WTC11 (cell line): Measurements from ENCODE around the gene ATF1. TPM values are rescaled to one million over a fixed set of nuclear protein-coding genes. Genes with fewer than 3 reads are reported as not detected.
A peak's percentile ranks its signal among the peaks of the same experiment; 100 is the strongest.

Experiments
- ATAC-seq: fragments of 200-7000 bp; cut with Tn5 transposase; 2 replicates; pipeline ENCODE4 v1.10.0; 2021; ENCODE audit warnings: mild to moderate bottlenecking, moderate library complexity
- CTCF ChIA-PET: fragments of 300-600 bp; sonication (Branson Sonifier 250); formaldehyde crosslinking; loops from one replicate; lab custom pipeline; 2021; ENCODE audit warnings: antibody characterized with exemption; lab: Charles Lee
- POLR2A ChIA-PET: fragments of 350-600 bp; sonication (Branson Sonifier 250); formaldehyde crosslinking; loops from one replicate; lab custom pipeline; 2021; ENCODE audit warnings: antibody characterized with exemption; lab: Charles Lee
- DNase-seq: peaks from one replicate; pipeline ENCODE4 v3.0.0; 2021; ENCODE audit warnings: low spot score
- H3K27ac Mint-ChIP-seq: 2 replicates; pipeline ENCODE4 v1.8.0; 2021; ENCODE audit warnings: mixed read lengths
- H3K27me3 Mint-ChIP-seq: 2 replicates; pipeline ENCODE4 v1.8.0; 2021; ENCODE audit warnings: low read depth, mild to moderate bottlenecking, moderate library complexity, mixed read lengths
- H3K36me3 Mint-ChIP-seq: 2 replicates; pipeline ENCODE4 v1.8.0; 2021; ENCODE audit warnings: mixed read lengths
- H3K4me1 Mint-ChIP-seq: 2 replicates; pipeline ENCODE4 v1.8.0; 2022; ENCODE audit warnings: mixed read lengths
- H3K4me3 Mint-ChIP-seq: 2 replicates; pipeline ENCODE4 v1.8.0; 2021; ENCODE audit warnings: mild to moderate bottlenecking, moderate library complexity, mixed read lengths
- H3K9me3 Mint-ChIP-seq: 2 replicates; pipeline ENCODE4 v1.8.0; 2021; ENCODE audit warnings: mixed read lengths
- CREB1 ChIP-seq: sonication (generic); formaldehyde crosslinking; IDR thresholded peaks from 2 replicates; pipeline ENCODE4 v1.8.0; 2023; ENCODE audit warnings: mild to moderate bottlenecking, missing genetic modification reagents
- CTCF ChIP-seq: fragments of 200-600 bp; IDR thresholded peaks from 2 replicates; pipeline ENCODE4 v1.8.0; 2022; ENCODE audit warnings: antibody characterized with exemption
- ELF4 ChIP-seq: sonication (generic); formaldehyde crosslinking; IDR thresholded peaks from 2 replicates; pipeline ENCODE4 v1.8.1; 2022; ENCODE audit warnings: low read depth, mild to moderate bottlenecking, moderate library complexity, missing genetic modification reagents
- EMX1 ChIP-seq: fragments of 250-450 bp; sonication (Bioruptor Pico); IDR thresholded peaks from 2 replicates; pipeline ENCODE4 v1.8.0; 2021; ENCODE audit warnings: mild to moderate bottlenecking
- FOXP1 ChIP-seq: sonication (generic); formaldehyde crosslinking; IDR thresholded peaks from 2 replicates; pipeline ENCODE4 v1.8.0; 2022; ENCODE audit warnings: missing genetic modification reagents, mild to moderate bottlenecking, moderate library complexity, borderline replicate concordance
- GRHL2 ChIP-seq: fragments of 250-450 bp; sonication (Bioruptor Pico); IDR thresholded peaks from 2 replicates; pipeline ENCODE4 v1.8.0; 2022; ENCODE audit warnings: mild to moderate bottlenecking, moderate library complexity; ENCODE audit not compliant: insufficient replicate concordance, severe bottlenecking
- GTF2I ChIP-seq: fragments of 250-450 bp; sonication (Bioruptor Pico); conservative IDR thresholded peaks from 2 replicates; pipeline ENCODE4 v1.4.0; 2021; ENCODE audit warnings: mild to moderate bottlenecking
- HMGA2 ChIP-seq: fragments of 250-450 bp; sonication (Bioruptor Pico); IDR thresholded peaks from 2 replicates; pipeline ENCODE4 v1.4.0; 2021; ENCODE audit warnings: mild to moderate bottlenecking, moderate library complexity
- NFATC4 ChIP-seq: fragments of 250-450 bp; sonication (Bioruptor Pico); IDR thresholded peaks from 2 replicates; pipeline ENCODE4 v1.9.0; 2021; ENCODE audit warnings: mild to moderate bottlenecking
- RORB ChIP-seq: fragments of 250-450 bp; sonication (Bioruptor Pico); IDR thresholded peaks from 2 replicates; pipeline ENCODE4 v1.9.0; 2021; ENCODE audit warnings: mild to moderate bottlenecking
- SMAD4 ChIP-seq: sonication (generic); formaldehyde crosslinking; IDR thresholded peaks from 2 replicates; pipeline ENCODE4 v1.8.0; 2022; ENCODE audit warnings: mild to moderate bottlenecking, missing genetic modification reagents
- SOX15 ChIP-seq: fragments of 250-450 bp; sonication (Bioruptor Pico); IDR thresholded peaks from 2 replicates; pipeline ENCODE4 v1.9.0; 2021; ENCODE audit warnings: mild to moderate bottlenecking
- TCF7 ChIP-seq: sonication (generic); formaldehyde crosslinking; IDR thresholded peaks from 2 replicates; pipeline ENCODE4 v1.8.0; 2022; ENCODE audit warnings: mild to moderate bottlenecking, low read depth, missing genetic modification reagents, moderate library complexity
- ZNF121 ChIP-seq: sonication (generic); formaldehyde crosslinking; IDR thresholded peaks from 2 replicates; pipeline ENCODE4 v1.8.0; 2023; ENCODE audit warnings: missing genetic modification reagents
- ZNF138 ChIP-seq: sonication (generic); formaldehyde crosslinking; conservative IDR thresholded peaks from 2 replicates; pipeline ENCODE4 v1.8.1; 2022; ENCODE audit warnings: mild to moderate bottlenecking, moderate library complexity, missing genetic modification reagents
- ZNF219 ChIP-seq: sonication (generic); formaldehyde crosslinking; IDR thresholded peaks from 2 replicates; pipeline ENCODE4 v1.8.0; 2023; ENCODE audit warnings: missing genetic modification reagents, mild to moderate bottlenecking, borderline replicate concordance
- ZNF232 ChIP-seq: sonication (generic); formaldehyde crosslinking; IDR thresholded peaks from 2 replicates; pipeline ENCODE4 v1.8.0; 2022; ENCODE audit warnings: mild to moderate bottlenecking, missing genetic modification reagents
- ZNF281 ChIP-seq: sonication (generic); formaldehyde crosslinking; IDR thresholded peaks from 2 replicates; pipeline ENCODE4 v1.8.0; 2023; ENCODE audit warnings: mild to moderate bottlenecking, missing genetic modification reagents
- ZNF416 ChIP-seq: fragments of 250-450 bp; sonication (Bioruptor Pico); IDR thresholded peaks from 2 replicates; pipeline ENCODE4 v1.9.0; 2021; ENCODE audit warnings: mild to moderate bottlenecking, inconsistent platforms
- ZNF512 ChIP-seq: sonication (generic); formaldehyde crosslinking; IDR thresholded peaks from 2 replicates; pipeline ENCODE4 v1.8.1; 2022; ENCODE audit warnings: missing genetic modification reagents, borderline replicate concordance
- total RNA-seq: library from RNA; stranded (reverse); gene quantifications from 3 replicates; pipeline ENCODE4 v1.2.3, GENCODE V29; 2021
- TF ChIP-seq, protein P1 (sequence below): fragments of 250-450 bp; sonication (Bioruptor Pico); IDR thresholded peaks from 2 replicates; pipeline ENCODE4 v1.8.0; 2021; ENCODE audit warnings: mild to moderate bottlenecking
- TF ChIP-seq, protein P2 (sequence below): sonication (generic); formaldehyde crosslinking; IDR thresholded peaks from 2 replicates; pipeline ENCODE4 v1.8.1; 2023; ENCODE audit warnings: mild to moderate bottlenecking, missing genetic modification reagents, moderate library complexity
- TF ChIP-seq, protein P3 (sequence below): fragments of 250-450 bp; sonication (Bioruptor Pico); conservative IDR thresholded peaks from 2 replicates; pipeline ENCODE4 v1.9.0; 2021; ENCODE audit warnings: mild to moderate bottlenecking
- TF ChIP-seq, protein P4 (sequence below): sonication (generic); formaldehyde crosslinking; IDR thresholded peaks from 2 replicates; pipeline ENCODE4 v1.8.0; 2022; ENCODE audit warnings: mild to moderate bottlenecking, missing genetic modification reagents

The ATF1 gene
- total RNA-seq, 1 experiment from 2014 or later: 34.8 TPM

- no peak for TF ChIP-seq RORB
- TF ChIP-seq, protein P1, sequence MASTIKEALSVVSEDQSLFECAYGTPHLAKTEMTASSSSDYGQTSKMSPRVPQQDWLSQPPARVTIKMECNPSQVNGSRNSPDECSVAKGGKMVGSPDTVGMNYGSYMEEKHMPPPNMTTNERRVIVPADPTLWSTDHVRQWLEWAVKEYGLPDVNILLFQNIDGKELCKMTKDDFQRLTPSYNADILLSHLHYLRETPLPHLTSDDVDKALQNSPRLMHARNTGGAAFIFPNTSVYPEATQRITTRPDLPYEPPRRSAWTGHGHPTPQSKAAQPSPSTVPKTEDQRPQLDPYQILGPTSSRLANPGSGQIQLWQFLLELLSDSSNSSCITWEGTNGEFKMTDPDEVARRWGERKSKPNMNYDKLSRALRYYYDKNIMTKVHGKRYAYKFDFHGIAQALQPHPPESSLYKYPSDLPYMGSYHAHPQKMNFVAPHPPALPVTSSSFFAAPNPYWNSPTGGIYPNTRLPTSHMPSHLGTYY (CRISPR knock-in tag): no peak
Measured at GRCh38 chr12:50753232-50753769, 10.6 kb upstream of the ATF1 start (continued).

DNA sequence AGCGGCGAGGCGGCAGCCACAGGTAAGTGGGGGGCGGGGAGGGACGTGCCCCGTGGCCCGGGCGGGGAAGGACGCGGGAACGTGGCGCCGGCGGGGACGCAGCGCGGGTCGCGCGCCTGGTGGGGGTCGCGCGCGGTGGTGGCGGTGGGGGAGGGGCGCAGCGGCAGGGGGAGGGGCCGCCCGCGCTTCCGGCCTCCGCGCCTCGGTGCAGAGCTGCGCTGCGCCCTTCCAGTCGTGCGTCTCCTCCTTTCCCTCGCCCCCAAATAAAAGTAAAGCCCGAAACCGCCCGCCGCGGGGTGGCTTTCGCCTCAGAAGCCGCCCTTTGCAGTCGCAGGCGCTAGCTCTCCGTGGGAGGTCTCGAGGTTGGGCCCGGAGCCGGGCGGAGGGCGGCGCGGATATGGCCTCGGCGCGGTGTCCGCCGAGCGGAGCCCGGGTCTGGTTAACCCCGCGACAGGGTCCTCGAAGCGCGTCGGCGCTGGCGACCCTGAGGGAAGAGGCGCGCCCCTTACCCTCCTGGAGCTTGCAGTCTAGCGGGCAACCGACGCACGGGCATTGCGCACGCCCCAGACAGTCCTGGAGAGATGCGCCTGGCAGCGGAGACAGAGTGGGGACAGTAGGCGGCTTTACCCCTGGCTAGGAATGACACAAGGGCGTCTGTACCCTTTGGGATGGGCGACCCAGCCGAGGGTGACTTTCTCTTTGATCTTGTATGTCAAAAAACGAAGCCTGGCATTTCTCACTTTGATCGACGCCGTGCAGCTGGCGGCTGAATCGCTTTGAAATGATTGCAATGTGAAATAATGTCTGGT, 589 bp downstream of the ATF1 start:
- H3K36me3 Mint-ChIP-seq: peaks cover 4% of the 10 kb centered on the region
- H3K9me3 Mint-ChIP-seq: peaks cover 5% of the 10 kb centered on the region
- CTCF ChIA-PET: interaction anchor here (0.6 to 3.2 kb wide), 30 partner anchors 10 to 680 kb away, joined by 3 to 43 read pairs (median 4); partner anchors contain the start of genes DAZAP2, DIP2B and SLC11A2
- peak overlapping the region; percentile 91 for H3K4me3 Mint-ChIP-seq
- POLR2A ChIA-PET: interaction anchor here (0.6 to 1.5 kb wide), 6 partner anchors 9 to 264 kb away, joined by 3 to 8 read pairs (median 3); partner anchors contain the start of gene SLC11A2
- peak overlapping the region; percentile 97 for H3K27ac Mint-ChIP-seq
- H3K27me3 Mint-ChIP-seq: no peaks in the 10 kb centered on the region
- DNase-seq (peak; percentile 69), ATAC-seq (peak; percentile 44)
- H3K4me1 Mint-ChIP-seq: peaks cover 31% of the 10 kb centered on the region
- no peak for TF ChIP-seq SOX15 (CRISPR knock-in tag)
- TF ChIP-seq GRHL2 (CRISPR knock-in tag): no peak
- TF ChIP-seq TCF7: 0 out of 2 replicates have a peak, but pooled peaks have one; percentile 36
- TF ChIP-seq ZNF138 (CRISPR knock-in tag): no peak
- no peak for TF ChIP-seq ZNF281 (CRISPR knock-in tag)
- TF ChIP-seq ZNF512 (CRISPR knock-in tag): no peak
- TF ChIP-seq, protein P2, sequence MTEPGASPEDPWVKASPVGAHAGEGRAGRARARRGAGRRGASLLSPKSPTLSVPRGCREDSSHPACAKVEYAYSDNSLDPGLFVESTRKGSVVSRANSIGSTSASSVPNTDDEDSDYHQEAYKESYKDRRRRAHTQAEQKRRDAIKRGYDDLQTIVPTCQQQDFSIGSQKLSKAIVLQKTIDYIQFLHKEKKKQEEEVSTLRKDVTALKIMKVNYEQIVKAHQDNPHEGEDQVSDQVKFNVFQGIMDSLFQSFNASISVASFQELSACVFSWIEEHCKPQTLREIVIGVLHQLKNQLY (CRISPR knock-in tag): no peak
- TF ChIP-seq NFATC4 (CRISPR knock-in tag): no peak
- TF ChIP-seq CTCF: no peak
- TF ChIP-seq, protein P3, sequence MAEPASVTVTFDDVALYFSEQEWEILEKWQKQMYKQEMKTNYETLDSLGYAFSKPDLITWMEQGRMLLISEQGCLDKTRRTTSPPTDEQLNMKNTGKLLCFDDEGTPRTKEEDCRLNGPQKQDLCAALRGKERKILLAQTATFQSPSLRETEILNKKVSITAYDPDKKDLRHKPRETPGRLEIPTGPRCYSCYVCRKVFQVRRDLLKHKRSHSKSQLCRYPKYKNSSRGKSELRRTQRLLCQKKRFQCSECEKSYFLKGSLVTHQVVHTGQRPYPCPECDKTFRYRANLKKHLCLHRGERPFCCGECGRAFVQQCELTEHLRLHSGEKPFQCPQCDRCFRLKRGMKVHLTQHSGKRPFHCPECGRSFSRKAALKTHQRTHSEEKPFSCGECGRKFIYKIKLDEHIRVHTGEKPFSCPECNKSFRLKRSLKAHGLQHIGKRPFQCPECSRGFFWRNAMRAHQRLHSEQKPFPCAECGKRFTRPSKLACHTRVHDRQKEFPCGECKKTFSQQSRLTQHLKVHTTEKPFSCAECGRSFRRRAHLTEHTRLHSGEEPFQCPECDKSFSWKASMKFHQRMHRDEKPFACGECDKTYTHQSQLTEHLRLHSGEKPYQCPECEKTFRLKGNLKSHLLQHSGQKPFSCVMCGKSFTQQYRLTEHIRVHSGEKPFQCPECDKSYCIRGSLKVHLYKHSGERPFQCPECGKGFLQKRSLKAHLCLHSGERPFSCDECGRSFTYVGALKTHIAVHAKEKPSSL (CRISPR knock-in tag): no peak
- no peak for TF ChIP-seq HMGA2 (CRISPR knock-in tag)
- no peak for TF ChIP-seq GTF2I (CRISPR knock-in tag)
- no peak for TF ChIP-seq ZNF416 (CRISPR knock-in tag)
- TF ChIP-seq RORB: no peak
- TF ChIP-seq ZNF121 (CRISPR knock-in tag): no peak
- no peak for TF ChIP-seq ZNF232 (CRISPR knock-in tag)
- no peak for TF ChIP-seq SMAD4 (CRISPR knock-in tag)
- TF ChIP-seq ELF4: no peak
- TF ChIP-seq CREB1 (CRISPR knock-in tag): no peak
- TF ChIP-seq EMX1 (CRISPR knock-in tag): no peak
- TF ChIP-seq, protein P4, sequence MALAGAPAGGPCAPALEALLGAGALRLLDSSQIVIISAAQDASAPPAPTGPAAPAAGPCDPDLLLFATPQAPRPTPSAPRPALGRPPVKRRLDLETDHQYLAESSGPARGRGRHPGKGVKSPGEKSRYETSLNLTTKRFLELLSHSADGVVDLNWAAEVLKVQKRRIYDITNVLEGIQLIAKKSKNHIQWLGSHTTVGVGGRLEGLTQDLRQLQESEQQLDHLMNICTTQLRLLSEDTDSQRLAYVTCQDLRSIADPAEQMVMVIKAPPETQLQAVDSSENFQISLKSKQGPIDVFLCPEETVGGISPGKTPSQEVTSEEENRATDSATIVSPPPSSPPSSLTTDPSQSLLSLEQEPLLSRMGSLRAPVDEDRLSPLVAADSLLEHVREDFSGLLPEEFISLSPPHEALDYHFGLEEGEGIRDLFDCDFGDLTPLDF (CRISPR knock-in tag): no peak
- TF ChIP-seq FOXP1: peak; percentile 71; the same call in 1 of the 2 replicates
- no peak for TF ChIP-seq ZNF219
